ENCODE data around the gene MLKL. TPM values are rescaled to one million over a fixed set of nuclear protein-coding genes. Genes with fewer than 3 reads are reported as not detected.

MLKL gene
- total RNA-seq, 1 experiment from 2014 or later, result 4.3 TPM

GRCh38 chr16:74627506-74628220, 73.0 kb downstream of the MLKL start:
- Mint-ChIP-seq H3K9me3 (no peaks in the 10 kb centered on the region), H3K27ac (no peak overlapping the region), H3K36me3 (peaks cover 89% of the 10 kb centered on the region), H3K4me3 (no peak overlapping the region), H3K27me3 (ENCODE audit: low read depth) (no peaks in the 10 kb centered on the region), H3K4me1 (peaks cover 5% of the 10 kb centered on the region)
- DNase-seq (ENCODE audit: low spot score) (no peak), ATAC-seq (no peak)
- no peak for TF ChIP-seq ETV6 (CRISPR knock-in tag; IDR thresholded peaks at IDR 0.05)
- TF ChIP-seq MXD4 (CRISPR knock-in tag; IDR thresholded peaks at IDR 0.05; ENCODE audit: borderline replicate concordance), result no peak
- no peak for TF ChIP-seq E2F4 (CRISPR knock-in tag; IDR thresholded peaks at IDR 0.05; ENCODE audit: borderline replicate concordance, low read depth)
- no peak for TF ChIP-seq JAZF1 (CRISPR knock-in tag; IDR thresholded peaks at IDR 0.05)
- no peak for TF ChIP-seq TCF7 (CRISPR knock-in tag; IDR thresholded peaks at IDR 0.05; ENCODE audit: low read depth)
- TF ChIP-seq FOXP1 (CRISPR knock-in tag; IDR thresholded peaks at IDR 0.05; ENCODE audit: borderline replicate concordance), result no peak
- TF ChIP-seq ZNF281 (CRISPR knock-in tag; IDR thresholded peaks at IDR 0.05), result no peak
- no peak for TF ChIP-seq CDX4 (CRISPR knock-in tag; IDR thresholded peaks at IDR 0.05; ENCODE audit: borderline replicate concordance)
- no peak for TF ChIP-seq KAT7 (CRISPR knock-in tag; IDR thresholded peaks at IDR 0.05; ENCODE audit: borderline replicate concordance)
- no peak for TF ChIP-seq NR2C2 (CRISPR knock-in tag; IDR thresholded peaks at IDR 0.05)
- TF ChIP-seq ZNF232 (CRISPR knock-in tag; IDR thresholded peaks at IDR 0.05), result no peak
- no peak for TF ChIP-seq ELF4 (CRISPR knock-in tag; IDR thresholded peaks at IDR 0.05; ENCODE audit: low read depth)
- ChIA-PET POLR2A (no interaction called here), CTCF (no interaction called here)

- H3K27ac Mint-ChIP-seq, result no peak overlapping the region
- CTCF ChIA-PET, result no interaction called here
- peaks cover 13% of the 10 kb centered on the region for H3K4me1 Mint-ChIP-seq
- ATAC-seq (no peak), DNase-seq (ENCODE audit: low spot score) (no peak)
- H3K27me3 Mint-ChIP-seq (ENCODE audit: low read depth), result no peaks in the 10 kb centered on the region
- TF ChIP-seq IRF1 (CRISPR knock-in tag; IDR thresholded peaks at IDR 0.05), result no peak
- TF ChIP-seq OVOL2 (CRISPR knock-in tag; IDR thresholded peaks at IDR 0.05; ENCODE audit: borderline replicate concordance), result no peak
- H3K4me3 Mint-ChIP-seq, result no peak overlapping the region
- H3K36me3 Mint-ChIP-seq, result peaks cover 90% of the 10 kb centered on the region
- no peaks in the 10 kb centered on the region for H3K9me3 Mint-ChIP-seq
- POLR2A ChIA-PET, result no interaction called here
Measured at GRCh38 chr16:74626741-74627416, 73.8 kb downstream of the MLKL start.

Measured in WTC11 (cell line).